Liver (tissue), 9 donors: ENCODE data around the gene LIMA1. TPM values are rescaled to one million over a fixed set of nuclear protein-coding genes. Genes with fewer than 3 reads are reported as not detected.

ENCODE experiments used
- DNase-seq: peaks from one replicate; pipeline ENCODE4 v3.0.0-alpha.2; 2017; ENCODE audit warnings: low spot score
- H3K27ac ChIP-seq, 2 donors: one replicate each; pipeline ENCODE4 v1.7.0; 2013; ENCODE audit warnings: inconsistent platforms in 2 of 2, low read length in 2 of 2, control low read depth in 1 of 2, low read depth in 1 of 2, mild to moderate bottlenecking in 1 of 2
- H3K27me3 ChIP-seq, 4 donors: one replicate each; pipeline versions ENCODE4 v1.6.1 to v1.7.0; 2013; ENCODE audit warnings: low read length in 3 of 4, inconsistent platforms in 1 of 4, mild to moderate bottlenecking in 1 of 4, moderate library complexity in 1 of 4; ENCODE audit not compliant: control insufficient read depth in 4 of 4, insufficient read depth in 4 of 4
- H3K36me3 ChIP-seq, 4 donors: one replicate each; pipeline versions ENCODE4 v1.6.1 to v1.7.0; 2013; ENCODE audit warnings: low read length in 3 of 4, mild to moderate bottlenecking in 3 of 4, low read depth in 1 of 4, moderate library complexity in 1 of 4; ENCODE audit not compliant: control insufficient read depth in 4 of 4, insufficient read depth in 3 of 4
- H3K4me1 ChIP-seq, 4 donors: one replicate each; pipeline versions ENCODE4 v1.6.1 to v1.7.0; 2013; ENCODE audit warnings: low read length in 3 of 4, mild to moderate bottlenecking in 3 of 4, moderate library complexity in 1 of 4; ENCODE audit not compliant: control insufficient read depth in 4 of 4, insufficient read depth in 4 of 4
- H3K4me3 ChIP-seq, 3 donors: one replicate each; pipeline versions ENCODE4 v1.6.1 to v1.7.0; 2013; ENCODE audit warnings: low read length in 3 of 3, control low read depth in 1 of 3, low read depth in 1 of 3, mild to moderate bottlenecking in 1 of 3
- H3K9ac ChIP-seq, 2 donors: one replicate each; pipeline ENCODE4 v1.7.0; 2013; ENCODE audit warnings: low read length in 2 of 2, mild to moderate bottlenecking in 2 of 2, moderate library complexity in 2 of 2, control low read depth in 1 of 2, low read depth in 1 of 2
- H3K9me3 ChIP-seq, 4 donors: one replicate each; pipeline versions ENCODE4 v1.6.1 to v1.7.0; 2013; ENCODE audit warnings: low read length in 3 of 4; ENCODE audit not compliant: control insufficient read depth in 4 of 4
- ATF3 ChIP-seq: IDR thresholded peaks from 2 replicates; pipeline ENCODE4 v1.6.1; 2016; ENCODE audit warnings: antibody characterized with exemption
- CTCF ChIP-seq: fragments of 150-350 bp; IDR thresholded peaks from 2 replicates; pipeline ENCODE4 v1.5.1; 2017; ENCODE audit warnings: improper control_type of control experiment, low read depth, low read length; ENCODE audit not compliant: missing input control
- EGR1 ChIP-seq, 2 donors: IDR thresholded peaks; 2 replicates each; pipeline ENCODE4 v1.6.1; 2016 to 2018; ENCODE audit warnings: antibody characterized with exemption in 2 of 2, low read depth in 2 of 2
- FOXA1 ChIP-seq: IDR thresholded peaks from 2 replicates; pipeline ENCODE4 v1.6.1; 2016; ENCODE audit warnings: antibody characterized with exemption
- FOXA2 ChIP-seq: IDR thresholded peaks from 2 replicates; pipeline ENCODE4 v1.6.1; 2016; ENCODE audit warnings: antibody characterized with exemption
- GABPA ChIP-seq, 2 donors: IDR thresholded peaks in 1 of 2; conservative IDR thresholded peaks in 1 of 2; 2 replicates each; pipeline ENCODE4 v1.6.1; 2016; ENCODE audit warnings: antibody characterized with exemption in 2 of 2, mild to moderate bottlenecking in 1 of 2, moderate library complexity in 1 of 2
- HNF4A ChIP-seq, 2 donors: conservative IDR thresholded peaks; 2 replicates each; pipeline ENCODE4 v1.6.1; 2016; ENCODE audit warnings: antibody characterized with exemption in 2 of 2, mild to moderate bottlenecking in 2 of 2
- HNF4G ChIP-seq: IDR thresholded peaks from 2 replicates; pipeline ENCODE4 v1.6.1; 2016; ENCODE audit warnings: antibody characterized with exemption
- JUND ChIP-seq, 2 donors: IDR thresholded peaks; 2 replicates each; pipeline ENCODE4 v1.6.1; 2016; ENCODE audit warnings: antibody characterized with exemption in 2 of 2
- MAX ChIP-seq: IDR thresholded peaks from 2 replicates; pipeline ENCODE4 v1.6.1; 2016; ENCODE audit warnings: antibody characterized with exemption
- NR2F2 ChIP-seq: IDR thresholded peaks from 2 replicates; pipeline ENCODE4 v1.6.1; 2016; ENCODE audit warnings: antibody characterized with exemption
- RAD21 ChIP-seq, 2 donors: IDR thresholded peaks; 2 replicates each; pipeline ENCODE4 v1.6.1; 2016; ENCODE audit warnings: antibody characterized with exemption in 2 of 2, mild to moderate bottlenecking in 2 of 2
- REST ChIP-seq: IDR thresholded peaks from 2 replicates; pipeline ENCODE4 v1.6.1; 2016; ENCODE audit warnings: antibody characterized with exemption, mild to moderate bottlenecking
- RXRA ChIP-seq, 2 donors: IDR thresholded peaks; 2 replicates each; pipeline ENCODE4 v1.6.1; 2017 to 2018; ENCODE audit warnings: antibody characterized with exemption in 2 of 2, mild to moderate bottlenecking in 1 of 2
- SP1 ChIP-seq: IDR thresholded peaks from 2 replicates; pipeline ENCODE4 v1.6.1; 2018; ENCODE audit warnings: antibody characterized with exemption, mild to moderate bottlenecking
- TAF1 ChIP-seq: conservative IDR thresholded peaks from 2 replicates; pipeline ENCODE4 v1.6.1; 2016; ENCODE audit warnings: antibody characterized with exemption, mild to moderate bottlenecking
- YY1 ChIP-seq: IDR thresholded peaks from 2 replicates; pipeline ENCODE4 v1.6.1; 2016; ENCODE audit warnings: antibody characterized with exemption, mild to moderate bottlenecking
- ZBTB33 ChIP-seq: IDR thresholded peaks from 2 replicates; pipeline ENCODE4 v1.6.1; 2016; ENCODE audit warnings: antibody characterized with exemption
- WGBS: extraction: QIAGEN DNeasy Blood & Tissue Kit; methylation state at CpG from one replicate; pipeline ENCODE4 v1.1.7; 2013; 5-methylcytosine and 5-hydroxymethylcytosine counted together
- polyA plus RNA-seq, 2 donors: library from polyadenylated mRNA; stranded (reverse) in 1 of 2; unstranded in 1 of 2; fragments of 200-250 nt in 1 of 2; fragments of >200 nt in 1 of 2; fragmentation: Nextera tagmentation in 1 of 2; extraction: Ambion mirVana in 1 of 2; gene quantifications; one replicate each; pipeline versions ENCODE4 v1.2.1 to v1.2.3, GENCODE V29; 2013 to 2015
- total RNA-seq, 2 donors: library from RNA; depleted of rRNA; stranded (reverse); fragments of >200 nt; gene quantifications; one replicate each; pipeline ENCODE4 v1.2.3, GENCODE V29; 2014
- donor health status: healthy.
- donor health status: healthy.
- donor health status: healthy.
- donor health status: healthy.
- donor health status: healthy.

LIMA1 gene
- total and polyA plus RNA-seq, 4 donors: 8.1 to 17.5 (median 13.5) TPM

DNA sequence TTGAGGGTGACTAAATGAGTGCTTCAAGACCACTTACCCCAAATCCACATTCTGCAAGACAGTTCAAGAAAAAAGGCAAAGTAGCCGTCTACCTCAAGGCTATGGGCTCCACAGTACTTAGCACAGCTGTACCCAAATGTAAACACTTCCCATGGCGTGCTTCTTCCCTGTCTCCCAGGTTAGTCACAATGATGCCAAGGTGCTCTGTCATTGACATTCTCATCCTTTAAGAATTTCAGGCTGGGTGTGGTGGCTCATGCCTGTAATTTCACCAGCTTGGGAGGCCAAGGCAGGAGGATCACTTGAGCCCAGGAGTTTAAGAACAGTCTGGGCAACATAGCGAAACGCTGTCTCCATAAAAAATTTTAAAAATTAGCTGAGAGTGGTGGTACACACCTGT lies 64.9 kb downstream of the LIMA1 start:
- no peaks in the 10 kb centered on the region for H3K9me3 ChIP-seq
- peaks cover 0 to 1% (median 0%) of the 10 kb centered on the region in 4 donors for H3K4me1 ChIP-seq
- WGBS: 97% methylated on average over 4 of the region's 4 CpGs
- TF ChIP-seq GABPA (IDR thresholded peaks at IDR 0.05 in 1 of 2, conservative IDR thresholded peaks at IDR 0.05 in 1 of 2) (no peak), RXRA (IDR thresholded peaks at IDR 0.05) (no peak), MAX (no peak), CTCF (no peak), FOXA2 (no peak), ATF3 (no peak), NR2F2 (no peak), FOXA1 (no peak), EGR1 (IDR thresholded peaks at IDR 0.05; ENCODE audit: low read depth in 2 of 2) (no peak), HNF4A (conservative IDR thresholded peaks at IDR 0.05) (no peak), RAD21 (IDR thresholded peaks at IDR 0.05) (no peak), HNF4G (no peak), TAF1 (no peak), ZBTB33 (no peak), YY1 (no peak), JUND (IDR thresholded peaks at IDR 0.05) (no peak), REST (no peak), SP1 (no peak)
- H3K36me3 ChIP-seq: peaks cover 0 to 3% (median 0%) of the 10 kb centered on the region in 4 donors
- DNase-seq: no peak
- H3K27me3 ChIP-seq: no peaks in the 10 kb centered on the region
- H3K27ac ChIP-seq: no peak overlapping the region
- H3K4me3 ChIP-seq: no peak overlapping the region
- H3K9ac ChIP-seq: no peak overlapping the region
